Measurements from ENCODE around the gene SYDE2. TPM values are rescaled to one million over a fixed set of nuclear protein-coding genes. Genes with fewer than 3 reads are reported as not detected.

Gene SYDE2
- total RNA-seq, 1 experiment from 2014 or later, result 10.9 TPM

GRCh38 chr1:85201340-85202091 is 700 bp upstream of the SYDE2 start:
- intact Hi-C loops (cut with micrococcal nuclease; ENCODE audit: unreplicated experiment), result loop anchor here (1.0 to 5.0 kb wide), 3 partner anchors 41 to 256 kb away; a partner anchor contains a TSS
- peak; percentile 87 for DNase-seq (ENCODE audit: low spot score)
- no TSS peak for BruUV-seq (replicated peaks)
- Histone ChIP-seq H3K4me1 (ENCODE audit: insufficient read depth, low read length, poor library complexity, severe bottlenecking) (peaks cover 27% of the 10 kb centered on the region), H3K27me3 (replicated peaks; ENCODE audit: insufficient read depth, low read depth, low read length, poor library complexity) (no peaks in the 10 kb centered on the region), H3K36me3 (ENCODE audit: insufficient read depth, low read length, poor library complexity, severe bottlenecking) (no peaks in the 10 kb centered on the region), H3K27ac (ENCODE audit: low read depth, low read length, poor library complexity, severe bottlenecking) (peak overlapping the region; percentile 97), H3K4me3 (ENCODE audit: low read depth, low read length, poor library complexity, severe bottlenecking) (peak overlapping the region; percentile 92), H3K9me3 (ENCODE audit: low read depth, low read length, poor library complexity, severe bottlenecking) (no peaks in the 10 kb centered on the region)
- ChIA-PET CTCF (interaction anchor here (0.6 kb wide), 1 partner anchor 58 kb away, joined by 9 read pairs; no protein-coding TSS in a partner anchor), POLR2A (ENCODE audit: low non-redundant PET) (no interaction called here)
- TF ChIP-seq EZH2 (IDR thresholded peaks at IDR 0.05; ENCODE audit: borderline replicate concordance, low read depth, low read length, poor library complexity, severe bottlenecking), result no peak
- TF ChIP-seq CTCF (conservative IDR thresholded peaks at IDR 0.05; ENCODE audit: low read depth, low read length), result no peak

GRCh38 chr1:85199667-85200462 is 951 bp downstream of the SYDE2 start:
- no peak for DNase-seq (ENCODE audit: low spot score)
- no peak for TF ChIP-seq CTCF (conservative IDR thresholded peaks at IDR 0.05; ENCODE audit: low read depth, low read length)
- TF ChIP-seq EZH2 (IDR thresholded peaks at IDR 0.05; ENCODE audit: borderline replicate concordance, low read depth, low read length, poor library complexity, severe bottlenecking), result no peak
- no peaks in the 10 kb centered on the region for H3K36me3 ChIP-seq (ENCODE audit: insufficient read depth, low read length, poor library complexity, severe bottlenecking)
- TSS peak; percentile 61 for BruUV-seq (replicated peaks)
- ChIA-PET CTCF (interaction anchor here (0.7 kb wide), 1 partner anchor 10 kb away, joined by 3 read pairs; no protein-coding TSS in a partner anchor), POLR2A (ENCODE audit: low non-redundant PET) (no interaction called here)
- H3K4me1 ChIP-seq (ENCODE audit: insufficient read depth, low read length, poor library complexity, severe bottlenecking), result peaks cover 34% of the 10 kb centered on the region
- H3K27me3 ChIP-seq (replicated peaks; ENCODE audit: insufficient read depth, low read depth, low read length, poor library complexity), result no peaks in the 10 kb centered on the region
- intact Hi-C loops (cut with micrococcal nuclease; ENCODE audit: unreplicated experiment), result loop anchor here (5.0 kb wide), 2 partner anchors 42 to 138 kb away; a partner anchor contains a TSS
- H3K9me3 ChIP-seq (ENCODE audit: low read depth, low read length, poor library complexity, severe bottlenecking), result no peaks in the 10 kb centered on the region
- H3K27ac ChIP-seq (ENCODE audit: low read depth, low read length, poor library complexity, severe bottlenecking), result peak overlapping the region; percentile 97
- peak overlapping the region; percentile 92 for H3K4me3 ChIP-seq (ENCODE audit: low read depth, low read length, poor library complexity, severe bottlenecking)

- H3K4me1 ChIP-seq (ENCODE audit: insufficient read depth, low read length, poor library complexity, severe bottlenecking), result peaks cover 32% of the 10 kb centered on the region
Observed at GRCh38 chr1:85198864-85199263, 2.0 kb downstream of the SYDE2 start.

More at GRCh38 chr1:85198864-85199263, 2.0 kb downstream of the SYDE2 start:
- H3K27me3 ChIP-seq (replicated peaks; ENCODE audit: insufficient read depth, low read depth, low read length, poor library complexity), result no peaks in the 10 kb centered on the region
- ChIA-PET CTCF (no interaction called here), POLR2A (ENCODE audit: low non-redundant PET) (no interaction called here)
- no peak overlapping the region for H3K27ac ChIP-seq (ENCODE audit: low read depth, low read length, poor library complexity, severe bottlenecking)
- no peaks in the 10 kb centered on the region for H3K36me3 ChIP-seq (ENCODE audit: insufficient read depth, low read length, poor library complexity, severe bottlenecking)
- no peak for DNase-seq (ENCODE audit: low spot score)
- TF ChIP-seq EZH2 (IDR thresholded peaks at IDR 0.05; ENCODE audit: borderline replicate concordance, low read depth, low read length, poor library complexity, severe bottlenecking) (no peak), CTCF (conservative IDR thresholded peaks at IDR 0.05; ENCODE audit: low read depth, low read length) (no peak)
- intact Hi-C loops (cut with micrococcal nuclease; ENCODE audit: unreplicated experiment), result no loop called here
- H3K9me3 ChIP-seq (ENCODE audit: low read depth, low read length, poor library complexity, severe bottlenecking), result no peaks in the 10 kb centered on the region
- no TSS peak for BruUV-seq (replicated peaks)
- H3K4me3 ChIP-seq (ENCODE audit: low read depth, low read length, poor library complexity, severe bottlenecking), result peak overlapping the region; percentile 92

Measured in A673 (cell line).